ENCODE measurements around the gene IL13.

The IL13 gene

DNA sequence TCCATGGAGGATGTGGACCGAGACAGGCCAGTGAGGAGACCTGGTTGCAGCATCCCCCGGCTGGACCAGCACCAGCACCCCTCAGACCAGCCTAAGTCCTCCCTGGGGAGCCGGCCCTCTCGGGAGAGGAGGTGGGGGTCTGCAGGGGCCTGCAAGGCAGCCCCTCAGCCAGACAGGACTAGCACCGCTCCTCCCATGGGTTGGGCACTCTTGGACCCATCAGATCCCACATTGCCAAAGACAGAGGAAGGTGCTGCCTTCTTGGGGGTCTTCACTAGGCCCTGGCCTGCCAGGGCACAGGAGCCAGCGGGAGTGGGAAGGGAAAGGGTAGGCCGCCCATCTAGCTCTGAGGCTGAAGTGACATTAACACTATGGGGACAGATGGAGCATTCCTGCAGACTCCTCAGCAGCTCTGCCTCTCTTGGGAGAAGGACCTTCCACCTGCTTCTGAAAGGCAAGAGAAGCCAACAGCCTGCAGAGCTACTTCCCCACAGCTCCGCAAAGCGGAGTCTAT, 6.8 kb downstream of the IL13 start:
- Histone ChIP-seq H2BK12ac (ENCODE audit: low read length) (no peak overlapping the region), H4K91ac (ENCODE audit: low read depth, low read length, poor library complexity) (no peak overlapping the region), H2BK5ac (ENCODE audit: low read length) (no peak overlapping the region), H3K79me1 (ENCODE audit: low read depth, low read length) (no peaks in the 10 kb centered on the region), H3K4ac (ENCODE audit: low read length) (no peak overlapping the region), H3K23ac (ENCODE audit: low read depth, low read length, poor library complexity) (no peak overlapping the region), H2BK120ac (ENCODE audit: low read depth, low read length) (no peak overlapping the region), H3K4me3 (ENCODE audit: low read length in 2 of 2) (no peak overlapping the region), H3K36me3 (replicated peaks in 1 of 2; ENCODE audit: control insufficient read depth in 2 of 2, insufficient read depth in 2 of 2, low read length in 2 of 2) (no peaks in the 10 kb centered on the region), H3K18ac (ENCODE audit: low read length) (peak overlapping the region; percentile 44), H3K27me3 (ENCODE audit: control insufficient read depth in 3 of 3, insufficient read depth in 3 of 3, low read depth in 1 of 3, low read length in 3 of 3) (peaks cover 0 to 49% (median 0%) of the 10 kb centered on the region in 3 experiments), H3K27ac (replicated peaks; ENCODE audit: low read length) (no peak overlapping the region), H2AK5ac (ENCODE audit: low read depth, low read length) (peak overlapping the region; percentile 43), H3K9ac (ENCODE audit: low read depth, low read length, poor library complexity) (no peak overlapping the region), H4K8ac (ENCODE audit: low read depth, low read length) (no peak overlapping the region), H2BK15ac (ENCODE audit: low read length) (peak overlapping the region; percentile 20), H3K4me1 (ENCODE audit: control insufficient read depth in 2 of 2, insufficient read depth in 1 of 2, low read depth in 1 of 2, low read length in 2 of 2) (peaks cover 7 to 15% of the 10 kb centered on the region in 2 donors), H2AFZ (ENCODE audit: low read length) (no peak overlapping the region), H3K4me2 (ENCODE audit: insufficient read depth, low read length, poor library complexity, severe bottlenecking) (no peak overlapping the region), H3K9me3 (replicated peaks in 1 of 2; ENCODE audit: control insufficient read depth in 2 of 2, insufficient read depth in 1 of 2, low read depth in 1 of 2, low read length in 2 of 2) (no peaks in the 10 kb centered on the region), H3K14ac (ENCODE audit: low read length) (peak overlapping the region; percentile 26)
- no CpG with 5 or more reads among the region's 9 CpGs for WGBS, 2 donors (ENCODE audit: extremely low coverage in 2 of 2, insufficient read length in 2 of 2, insufficient replicate concordance in 1 of 2)
- no peak for DNase-seq (ENCODE audit: low spot score)

DNA sequence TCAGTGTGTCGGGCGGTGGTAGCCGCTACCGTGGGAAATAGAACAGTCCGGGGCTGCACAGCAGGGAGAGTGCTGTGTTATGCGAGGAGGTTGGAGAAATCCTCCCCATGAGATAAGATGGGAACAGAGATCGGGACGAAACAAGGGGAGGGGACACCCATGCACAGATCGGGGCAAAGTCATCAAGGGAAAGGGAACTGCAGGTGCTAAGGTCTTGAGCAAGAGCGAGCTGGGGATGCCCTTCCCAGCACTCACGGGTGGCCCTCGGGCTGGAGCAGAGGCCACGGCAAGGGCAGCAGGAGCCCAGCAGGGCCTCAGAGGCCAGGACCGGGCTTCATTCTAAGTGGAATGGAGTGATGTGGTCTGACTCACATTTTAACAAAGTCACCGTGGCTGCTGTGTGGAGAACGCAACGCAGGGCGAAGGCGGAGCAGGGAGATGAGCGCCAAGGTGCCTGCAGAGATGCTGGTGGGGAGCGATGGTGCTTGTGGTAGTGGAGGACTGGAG, 7.7 kb downstream of the IL13 start:
- H3K23ac ChIP-seq (ENCODE audit: low read depth, low read length, poor library complexity) = peak overlapping the region; percentile 75
- H3K4me1 ChIP-seq (ENCODE audit: control insufficient read depth in 2 of 2, insufficient read depth in 1 of 2, low read depth in 1 of 2, low read length in 2 of 2) = peaks cover 7 to 15% of the 10 kb centered on the region in 2 donors
- no peak overlapping the region for H3K4ac ChIP-seq (ENCODE audit: low read length)
- peak overlapping the region; percentile 15 for H2AK5ac ChIP-seq (ENCODE audit: low read depth, low read length)
- no peak overlapping the region for H3K27ac ChIP-seq (replicated peaks; ENCODE audit: low read length)
- H2BK12ac ChIP-seq (ENCODE audit: low read length) = no peak overlapping the region
- H2BK120ac ChIP-seq (ENCODE audit: low read depth, low read length) = no peak overlapping the region
- no peak overlapping the region for H3K14ac ChIP-seq (ENCODE audit: low read length)
- H3K4me2 ChIP-seq (ENCODE audit: insufficient read depth, low read length, poor library complexity, severe bottlenecking) = no peak overlapping the region
- peak overlapping the region; percentile 15 for H3K18ac ChIP-seq (ENCODE audit: low read length)
- no peak overlapping the region for H2AFZ ChIP-seq (ENCODE audit: low read length)
- no peak overlapping the region for H2BK15ac ChIP-seq (ENCODE audit: low read length)
- DNase-seq (ENCODE audit: low spot score) = no peak
- H3K27me3 ChIP-seq (ENCODE audit: control insufficient read depth in 3 of 3, insufficient read depth in 3 of 3, low read depth in 1 of 3, low read length in 3 of 3) = peaks cover 0 to 42% (median 0%) of the 10 kb centered on the region in 3 experiments
- no peak overlapping the region for H4K91ac ChIP-seq (ENCODE audit: low read depth, low read length, poor library complexity)
- WGBS, 2 donors (ENCODE audit: extremely low coverage in 2 of 2, insufficient read length in 2 of 2, insufficient replicate concordance in 1 of 2) = no CpG with 5 or more reads among the region's 21 CpGs
- no peaks in the 10 kb centered on the region for H3K79me1 ChIP-seq (ENCODE audit: low read depth, low read length)
- no peak overlapping the region for H3K4me3 ChIP-seq (ENCODE audit: low read length in 2 of 2)
- no peaks in the 10 kb centered on the region for H3K9me3 ChIP-seq (replicated peaks in 1 of 2; ENCODE audit: control insufficient read depth in 2 of 2, insufficient read depth in 1 of 2, low read depth in 1 of 2, low read length in 2 of 2)
- H3K36me3 ChIP-seq (replicated peaks in 1 of 2; ENCODE audit: control insufficient read depth in 2 of 2, insufficient read depth in 2 of 2, low read length in 2 of 2) = no peaks in the 10 kb centered on the region
- no peak overlapping the region for H2BK5ac ChIP-seq (ENCODE audit: low read length)
- H4K8ac ChIP-seq (ENCODE audit: low read depth, low read length) = no peak overlapping the region
- H3K9ac ChIP-seq (ENCODE audit: low read depth, low read length, poor library complexity) = no peak overlapping the region

DNA sequence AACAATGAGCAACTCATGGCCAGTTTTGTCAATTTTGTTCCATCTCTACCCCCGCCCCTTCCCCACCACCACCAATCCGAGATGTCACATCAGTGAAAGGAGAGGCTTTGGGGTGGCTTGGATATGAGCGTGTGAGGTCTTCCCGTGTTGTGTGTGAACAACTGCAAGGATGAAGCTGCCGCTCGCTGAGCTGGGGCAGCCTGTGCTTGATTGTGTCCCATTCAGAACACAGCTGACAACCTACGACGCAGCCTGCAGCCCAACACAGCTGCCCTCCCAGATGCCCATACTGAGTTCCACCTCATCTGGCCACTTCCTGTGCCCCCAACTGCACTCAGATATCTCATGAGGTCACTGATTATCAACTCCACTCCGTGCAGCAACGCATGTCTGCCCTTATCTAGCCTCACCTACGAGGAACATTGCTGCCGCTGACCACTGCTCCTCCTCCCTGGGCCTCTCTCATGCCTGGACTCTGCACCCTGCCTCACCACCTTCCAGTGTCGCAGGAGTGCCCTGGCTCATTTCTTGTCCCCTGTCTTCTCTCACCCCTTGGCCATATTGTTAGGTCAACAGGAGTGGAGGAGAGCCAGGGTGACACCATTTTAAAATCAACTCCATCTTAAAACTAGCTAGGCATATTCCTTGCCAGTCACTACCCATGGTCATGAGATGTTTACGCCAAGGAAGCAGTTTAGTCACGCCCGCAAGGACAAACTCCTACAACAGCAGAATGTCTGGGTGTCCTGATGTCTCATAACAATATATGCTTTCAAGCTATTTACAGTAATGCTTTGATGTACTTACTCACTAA, 8.5 kb downstream of the IL13 start:
- H3K4me1 ChIP-seq (ENCODE audit: control insufficient read depth in 2 of 2, insufficient read depth in 1 of 2, low read depth in 1 of 2, low read length in 2 of 2) = peaks cover 7 to 15% of the 10 kb centered on the region in 2 donors
- H3K9me3 ChIP-seq (replicated peaks in 1 of 2; ENCODE audit: control insufficient read depth in 2 of 2, insufficient read depth in 1 of 2, low read depth in 1 of 2, low read length in 2 of 2) = no peaks in the 10 kb centered on the region
- no peak overlapping the region for H4K91ac ChIP-seq (ENCODE audit: low read depth, low read length, poor library complexity)
- H2BK5ac ChIP-seq (ENCODE audit: low read length) = no peak overlapping the region
- H4K8ac ChIP-seq (ENCODE audit: low read depth, low read length) = no peak overlapping the region
- no peak overlapping the region for H2BK120ac ChIP-seq (ENCODE audit: low read depth, low read length)
- H3K4me3 ChIP-seq (ENCODE audit: low read length in 2 of 2) = no peak overlapping the region
- H3K18ac ChIP-seq (ENCODE audit: low read length) = peak overlapping the region; percentile 49
- H3K4me2 ChIP-seq (ENCODE audit: insufficient read depth, low read length, poor library complexity, severe bottlenecking) = no peak overlapping the region
- peak overlapping the region; percentile 9 for H3K9ac ChIP-seq (ENCODE audit: low read depth, low read length, poor library complexity)
- no CpG with 5 or more reads among the region's 16 CpGs for WGBS, 2 donors (ENCODE audit: extremely low coverage in 2 of 2, insufficient read length in 2 of 2, insufficient replicate concordance in 1 of 2)
- no peak overlapping the region for H2BK15ac ChIP-seq (ENCODE audit: low read length)
- H3K27me3 ChIP-seq (ENCODE audit: control insufficient read depth in 3 of 3, insufficient read depth in 3 of 3, low read depth in 1 of 3, low read length in 3 of 3) = peaks cover 0 to 34% (median 0%) of the 10 kb centered on the region in 3 experiments
- DNase-seq (ENCODE audit: low spot score) = no peak
- no peak overlapping the region for H3K14ac ChIP-seq (ENCODE audit: low read length)
- no peak overlapping the region for H3K27ac ChIP-seq (replicated peaks; ENCODE audit: low read length)
- no peak overlapping the region for H2BK12ac ChIP-seq (ENCODE audit: low read length)
- no peaks in the 10 kb centered on the region for H3K79me1 ChIP-seq (ENCODE audit: low read depth, low read length)
- peak overlapping the region; percentile 83 for H3K23ac ChIP-seq (ENCODE audit: low read depth, low read length, poor library complexity)
- no peaks in the 10 kb centered on the region for H3K36me3 ChIP-seq (replicated peaks in 1 of 2; ENCODE audit: control insufficient read depth in 2 of 2, insufficient read depth in 2 of 2, low read length in 2 of 2)
- H2AFZ ChIP-seq (ENCODE audit: low read length) = no peak overlapping the region
- no peak overlapping the region for H3K4ac ChIP-seq (ENCODE audit: low read length)
- peak overlapping the region; percentile 39 for H2AK5ac ChIP-seq (ENCODE audit: low read depth, low read length)

DNA sequence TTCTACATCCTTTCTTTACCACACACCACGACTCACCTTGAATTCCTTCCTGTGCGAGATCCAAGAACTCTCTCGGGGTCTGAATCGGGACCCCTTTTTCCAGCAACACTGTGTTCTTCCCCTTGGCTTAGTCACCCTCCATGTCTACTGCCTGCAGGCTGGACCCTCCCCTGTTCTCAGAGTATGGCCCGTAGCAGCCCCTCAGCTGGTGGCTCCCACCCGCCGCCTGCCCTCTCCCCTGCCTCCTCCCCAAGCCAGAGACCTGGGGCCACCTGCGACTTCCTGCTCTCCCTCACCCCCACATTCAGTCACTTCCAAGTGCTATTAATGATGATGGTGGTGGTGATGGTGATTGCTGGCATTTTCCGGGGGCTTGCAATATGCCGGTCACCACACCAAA, 9.3 kb downstream of the IL13 start:
- Histone ChIP-seq H4K91ac (ENCODE audit: low read depth, low read length, poor library complexity) (no peak overlapping the region), H3K9me3 (replicated peaks in 1 of 2; ENCODE audit: control insufficient read depth in 2 of 2, insufficient read depth in 1 of 2, low read depth in 1 of 2, low read length in 2 of 2) (no peaks in the 10 kb centered on the region), H3K36me3 (replicated peaks in 1 of 2; ENCODE audit: control insufficient read depth in 2 of 2, insufficient read depth in 2 of 2, low read length in 2 of 2) (no peaks in the 10 kb centered on the region), H2BK15ac (ENCODE audit: low read length) (no peak overlapping the region), H3K23ac (ENCODE audit: low read depth, low read length, poor library complexity) (peak overlapping the region; percentile 9), H3K4me1 (ENCODE audit: control insufficient read depth in 2 of 2, insufficient read depth in 1 of 2, low read depth in 1 of 2, low read length in 2 of 2) (peaks cover 7 to 15% of the 10 kb centered on the region in 2 donors), H2BK5ac (ENCODE audit: low read length) (no peak overlapping the region), H4K8ac (ENCODE audit: low read depth, low read length) (no peak overlapping the region), H3K14ac (ENCODE audit: low read length) (peak overlapping the region; percentile 42), H2BK12ac (ENCODE audit: low read length) (no peak overlapping the region), H3K9ac (ENCODE audit: low read depth, low read length, poor library complexity) (no peak overlapping the region), H3K27me3 (ENCODE audit: control insufficient read depth in 3 of 3, insufficient read depth in 3 of 3, low read depth in 1 of 3, low read length in 3 of 3) (peaks cover 0 to 27% (median 0%) of the 10 kb centered on the region in 3 experiments), H3K4ac (ENCODE audit: low read length) (no peak overlapping the region), H3K4me2 (ENCODE audit: insufficient read depth, low read length, poor library complexity, severe bottlenecking) (no peak overlapping the region), H3K27ac (replicated peaks; ENCODE audit: low read length) (no peak overlapping the region), H3K4me3 (ENCODE audit: low read length in 2 of 2) (no peak overlapping the region), H3K79me1 (ENCODE audit: low read depth, low read length) (no peaks in the 10 kb centered on the region), H2AK5ac (ENCODE audit: low read depth, low read length) (no peak overlapping the region), H3K18ac (ENCODE audit: low read length) (no peak overlapping the region), H2BK120ac (ENCODE audit: low read depth, low read length) (no peak overlapping the region), H2AFZ (ENCODE audit: low read length) (no peak overlapping the region)
- no peak for DNase-seq (ENCODE audit: low spot score)
- WGBS, 2 donors (ENCODE audit: extremely low coverage in 2 of 2, insufficient read length in 2 of 2, insufficient replicate concordance in 1 of 2) = no CpG with 5 or more reads among the region's 10 CpGs
